Vagina (tissue), 2 donors: Measurements from ENCODE around the gene CDC7.

ENCODE experiments used
- CTCF ChIP-seq, 3 experiments: fragments of 450-650 bp in 2 of 3; fragments of 200-600 bp in 1 of 3; sonication (generic) in 1 of 3; IDR thresholded peaks; one replicate each; pipeline ENCODE4 v1.5.1; 2017 to 2019; ENCODE audit warnings: antibody characterized with exemption in 3 of 3, mild to moderate bottlenecking in 2 of 3, moderate library complexity in 2 of 3
- POLR2AphosphoS5 ChIP-seq, 2 donors: sonication (generic); formaldehyde crosslinking; IDR thresholded peaks; one replicate each; pipeline ENCODE4 v1.9.0; 2017; ENCODE audit warnings: antibody characterized with exemption in 2 of 2, mild to moderate bottlenecking in 2 of 2, low read depth in 1 of 2; ENCODE audit not compliant: insufficient read depth in 1 of 2

- no peak for TF ChIP-seq CTCF (IDR thresholded peaks at IDR 0.05)
- TF ChIP-seq POLR2AphosphoS5 (IDR thresholded peaks at IDR 0.05; ENCODE audit: insufficient read depth in 1 of 2, low read depth in 1 of 2) = peak in 1 of 2 donors; percentile 47
These were observed 36.8 kb downstream of the CDC7 start for GRCh38 chr1:91537281-91537986.
